Measurements from ENCODE around the gene ANKRD28. TPM values are rescaled to one million over a fixed set of nuclear protein-coding genes. Genes with fewer than 3 reads are reported as not detected.

The ANKRD28 gene
- total and polyA plus RNA-seq, 2 of the 4 experiments (the other 2 are of a cell fraction) = 52.6 to 211 TPM

GRCh38 chr3:15683253-15683652 is 114.5 kb downstream of the ANKRD28 start:
- intact Hi-C loops (cut with micrococcal nuclease) (no loop called here), in situ Hi-C loops (cut with MboI; ENCODE audit: low sequenced_read_pairs) (loop anchor here (25.0 kb wide), 1 partner anchor 446 kb away; no protein-coding TSS in a partner anchor), dilution Hi-C loops (cut with HindIII; ENCODE audit: low sequenced_read_pairs, unreplicated experiment) (no loop called here)
- Histone ChIP-seq H3K27ac (ENCODE audit: insufficient read depth, low read length) (no peak overlapping the region), H2BK20ac (ENCODE audit: low read depth, low read length) (no peak overlapping the region), H3K36me3 (ENCODE audit: control insufficient read depth, insufficient read depth, low read length) (peaks cover 36% of the 10 kb centered on the region), H3K4me1 (ENCODE audit: control insufficient read depth, insufficient read depth, low read length) (no peaks in the 10 kb centered on the region; the same call in 1 of the 2 replicates), H2BK5ac (ENCODE audit: low read depth, low read length, poor library complexity, severe bottlenecking) (peak overlapping the region; percentile 36), H3K14ac (replicated peaks; ENCODE audit: low read depth, low read length) (no peak overlapping the region), H3K9ac (ENCODE audit: low read depth, low read length) (no peak overlapping the region), H3K27me3 (ENCODE audit: control insufficient read depth, insufficient read depth, low read length) (no peaks in the 10 kb centered on the region), H3K18ac (ENCODE audit: low read depth, low read length) (no peak overlapping the region), H2AK5ac (ENCODE audit: low read depth, low read length) (no peak overlapping the region), H3K9me3 (ENCODE audit: control insufficient read depth, insufficient read depth, low read length) (no peaks in the 10 kb centered on the region), H4K20me1 (ENCODE audit: insufficient read depth, low read length) (no peaks in the 10 kb centered on the region), H2AFZ (replicated peaks; ENCODE audit: low read length, poor library complexity) (no peak overlapping the region), H3K4me3 (ENCODE audit: insufficient read depth, low read depth, low read length) (no peak overlapping the region), H3K23ac (ENCODE audit: low read depth, low read length) (no peak overlapping the region), H2AK9ac (replicated peaks; ENCODE audit: low read depth, low read length, poor library complexity) (no peak overlapping the region), H3K9me1 (ENCODE audit: insufficient read depth, low read length) (peaks cover 2% of the 10 kb centered on the region; the same call in 1 of the 2 replicates), H3K4me2 (ENCODE audit: low read depth, low read length) (no peak overlapping the region), H4K8ac (ENCODE audit: low read depth in 2 of 2, low read length in 2 of 2) (no peak overlapping the region), H2BK15ac (ENCODE audit: low read depth, low read length) (no peak overlapping the region), H3K79me1 (ENCODE audit: low read depth in 1 of 2, low read length in 2 of 2) (peaks cover 17 to 33% of the 10 kb centered on the region in 2 experiments), H3K56ac (ENCODE audit: extremely low read depth, insufficient read depth, low read length) (no peak overlapping the region), H3K4ac (ENCODE audit: low read depth, low read length) (no peak overlapping the region), H4K91ac (ENCODE audit: insufficient read depth, low read depth, low read length) (no peak overlapping the region), H2BK120ac (ENCODE audit: low read depth, low read length) (no peak overlapping the region), H4K5ac (ENCODE audit: low read depth, low read length) (no peak overlapping the region)
- DNase-seq = no peak
- CTCF ChIA-PET = no interaction called here
- no CpG with 5 or more reads among the region's 1 CpG for WGBS, 2 experiments (ENCODE audit: extremely low coverage in 2 of 2, insufficient read length in 1 of 2)
- TF ChIP-seq CEBPB (IDR thresholded peaks at IDR 0.05; ENCODE audit: low read depth, low read length) (no peak), CTCF (conservative IDR thresholded peaks at IDR 0.05; ENCODE audit: low read depth, low read length) (no peak), NFE2L2 (IDR thresholded peaks at IDR 0.05; ENCODE audit: low read depth, low read length) (no peak), FOS (IDR thresholded peaks at IDR 0.05; ENCODE audit: low read depth, low read length) (no peak), USF2 (IDR thresholded peaks at IDR 0.05; ENCODE audit: low read depth, low read length) (no peak), POLR2A (IDR thresholded peaks at IDR 0.05; ENCODE audit: low read depth, low read length) (no peak), MAZ (IDR thresholded peaks at IDR 0.05; ENCODE audit: borderline replicate concordance, low read depth, low read length) (no peak), SMC3 (IDR thresholded peaks at IDR 0.05; ENCODE audit: low read depth, low read length) (no peak), MXI1 (IDR thresholded peaks at IDR 0.05; ENCODE audit: borderline replicate concordance, low read depth, low read length) (no peak), RAD21 (IDR thresholded peaks at IDR 0.05; ENCODE audit: low read length) (no peak), CHD1 (IDR thresholded peaks at IDR 0.05; ENCODE audit: low read depth, low read length) (no peak), MAFK (IDR thresholded peaks at IDR 0.05; ENCODE audit: low read depth, low read length) (no peak), RFX5 (IDR thresholded peaks at IDR 0.05; ENCODE audit: low read depth, low read length) (no peak), RCOR1 (IDR thresholded peaks at IDR 0.05; ENCODE audit: insufficient replicate concordance, low read length) (no peak), BHLHE40 (IDR thresholded peaks at IDR 0.05; ENCODE audit: low read depth, low read length) (no peak)
- TF ChIP-seq, protein P1, sequence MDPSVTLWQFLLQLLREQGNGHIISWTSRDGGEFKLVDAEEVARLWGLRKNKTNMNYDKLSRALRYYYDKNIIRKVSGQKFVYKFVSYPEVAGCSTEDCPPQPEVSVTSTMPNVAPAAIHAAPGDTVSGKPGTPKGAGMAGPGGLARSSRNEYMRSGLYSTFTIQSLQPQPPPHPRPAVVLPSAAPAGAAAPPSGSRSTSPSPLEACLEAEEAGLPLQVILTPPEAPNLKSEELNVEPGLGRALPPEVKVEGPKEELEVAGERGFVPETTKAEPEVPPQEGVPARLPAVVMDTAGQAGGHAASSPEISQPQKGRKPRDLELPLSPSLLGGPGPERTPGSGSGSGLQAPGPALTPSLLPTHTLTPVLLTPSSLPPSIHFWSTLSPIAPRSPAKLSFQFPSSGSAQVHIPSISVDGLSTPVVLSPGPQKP (IDR thresholded peaks at IDR 0.05; ENCODE audit: borderline replicate concordance, low read depth, low read length) = no peak
- POLR2A ChIA-PET (ENCODE audit: unreplicated experiment) = no interaction called here
- BruUV-seq (replicated peaks) = no TSS peak
- ATAC-seq (ENCODE audit: low read depth) = no peak

Measured in IMR-90 (cell line).